Measurements from ENCODE around the gene ZNF529.

ZNF529 gene

GRCh38 chr19:36508325-36508724 lies 64.8 kb downstream of the ZNF529 start:
- DNase-seq = no peak

- no peak for DNase-seq
Observed at GRCh38 chr19:36501973-36502372, 71.1 kb downstream of the ZNF529 start.

- no peak for DNase-seq
Observed at GRCh38 chr19:36497001-36497400, 76.1 kb downstream of the ZNF529 start.
